GM12892 (cell line): ENCODE data around the gene ADCY1. TPM values are rescaled to one million over a fixed set of nuclear protein-coding genes. Genes with fewer than 3 reads are reported as not detected.
"Not testable (repeated sequence)": the region's sequence is repeated elsewhere in the genome, so short reads cannot be mapped to it uniquely, and the experiment has no call there.

Experiments
- DNase-seq: peaks from one replicate; pipeline ENCODE4 v3.0.0; 2011; ENCODE audit not compliant: insufficient read length
- FAIRE-seq: peaks from 2 replicates; lab custom pipeline; 2011; peaks lifted over from hg19 to GRCh38; lab: Jason Lieb, UNC
- POLR2A ChIP-seq: IDR thresholded peaks from 2 replicates; pipeline ENCODE4 v1.6.1; 2011; ENCODE audit warnings: low read depth, low read length, control low read depth
- POLR2AphosphoS5 ChIP-seq: IDR thresholded peaks from 2 replicates; pipeline ENCODE4 v1.6.1; 2011; ENCODE audit warnings: low read depth, low read length, control low read depth
- TAF1 ChIP-seq: IDR thresholded peaks from 2 replicates; pipeline ENCODE4 v1.6.1; 2011; ENCODE audit warnings: low read depth, mild to moderate bottlenecking, control low read depth, low read length, borderline replicate concordance
- polyA plus RNA-seq: library from polyadenylated mRNA; unstranded; fragments of >200 nt; gene quantifications from one replicate; pipeline ENCODE4 v1.2.1, GENCODE V29; 2012; ENCODE audit warnings: missing spikeins, inconsistent platforms; ENCODE audit not compliant: missing spikeins

The ADCY1 gene
- 31.1 TPM for polyA plus RNA-seq

- no peak for FAIRE-seq
- no peak for TF ChIP-seq TAF1
- TF ChIP-seq POLR2AphosphoS5: no peak
- peak; percentile 36; the same call in 1 of the 2 replicates for TF ChIP-seq POLR2A
- peak; percentile 85 for DNase-seq
These were observed at the start of gene ADCY1 for GRCh38 chr7:45573661-45574415. Gene ADCY1 (plus strand): TSS chr7:45574368. CDS start chr7:45574544, 176 bp downstream.

DNA sequence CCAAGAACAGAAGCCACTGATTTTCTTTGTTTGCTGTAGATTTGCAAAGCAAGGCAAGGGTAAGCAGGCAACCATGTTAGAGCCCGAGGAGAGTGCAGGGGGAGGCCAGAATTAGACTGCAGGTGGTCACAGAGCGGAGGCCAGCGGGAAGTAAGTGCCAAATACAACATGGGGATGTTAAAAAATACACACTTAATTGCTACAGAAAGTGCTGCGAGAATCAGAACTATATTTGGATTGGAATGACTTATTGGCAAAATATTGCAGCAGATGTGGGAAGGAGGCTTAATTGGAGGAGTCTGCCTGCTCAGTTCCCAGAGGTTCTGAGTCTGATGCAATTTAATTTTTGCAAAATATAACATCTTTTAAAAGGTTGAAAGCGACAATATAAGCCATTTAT lies 49.7 kb upstream of the ADCY1 start:
- no peak for TF ChIP-seq TAF1
- no peak for TF ChIP-seq POLR2A
- no peak for TF ChIP-seq POLR2AphosphoS5
- FAIRE-seq (peak; percentile 30), DNase-seq (no peak)

DNA sequence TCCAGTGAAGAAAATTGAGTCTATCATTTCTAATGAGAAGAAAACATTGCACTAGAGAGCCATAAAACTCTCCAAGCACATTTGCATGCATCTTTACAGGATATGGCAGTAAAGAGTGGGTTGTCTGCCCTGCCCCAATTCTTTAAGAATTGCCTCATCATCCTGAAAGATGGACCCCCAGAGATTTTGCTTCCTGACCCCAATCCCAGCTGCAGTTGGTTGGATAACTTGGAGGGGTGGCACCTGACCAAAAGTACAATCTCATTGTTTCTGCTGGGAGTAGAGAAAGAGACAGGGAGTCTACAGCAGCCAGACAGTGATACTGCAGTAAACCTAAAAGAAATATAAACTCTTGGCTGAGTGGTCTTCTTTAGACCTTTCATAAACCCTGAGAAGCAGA lies 49.1 kb upstream of the ADCY1 start:
- DNase-seq (no peak), FAIRE-seq (no peak)
- no peak for TF ChIP-seq POLR2AphosphoS5
- TF ChIP-seq TAF1: no peak
- TF ChIP-seq POLR2A: no peak

GRCh38 chr7:45543473-45543872 lies 30.7 kb upstream of the ADCY1 start:
- peak; percentile 46 for FAIRE-seq
- TF ChIP-seq POLR2AphosphoS5: no peak
- DNase-seq: no peak

DNA sequence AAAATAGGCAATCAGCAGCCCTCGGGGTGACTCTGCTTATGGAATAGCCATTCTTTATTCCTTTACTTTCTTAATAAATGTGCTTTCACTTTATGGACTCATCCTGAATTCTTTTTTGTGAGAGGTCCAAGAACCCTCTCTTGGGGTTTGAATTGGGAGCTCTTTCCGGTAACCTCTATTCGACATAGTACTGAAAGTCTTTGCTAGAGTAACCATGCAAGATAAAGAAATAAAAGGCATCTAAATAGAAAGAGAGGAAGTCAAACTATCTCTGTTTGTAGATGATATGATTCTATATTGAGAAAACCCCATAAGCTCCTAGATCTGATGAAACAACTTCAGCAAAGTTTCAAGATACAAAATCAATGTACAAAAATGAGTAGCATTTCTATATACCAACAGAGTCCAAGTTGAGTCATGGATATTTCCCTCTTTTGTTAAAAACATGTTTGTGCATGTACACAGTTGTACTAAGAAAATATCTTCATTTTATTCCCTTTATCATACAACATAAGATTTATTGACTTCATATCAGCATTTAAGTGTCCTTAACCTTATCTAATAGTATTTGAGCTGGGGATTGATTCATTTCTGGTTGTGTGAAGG lies 29.0 kb upstream of the ADCY1 start:
- peak; percentile 97 for FAIRE-seq
- not testable (repeated sequence) for DNase-seq

DNA sequence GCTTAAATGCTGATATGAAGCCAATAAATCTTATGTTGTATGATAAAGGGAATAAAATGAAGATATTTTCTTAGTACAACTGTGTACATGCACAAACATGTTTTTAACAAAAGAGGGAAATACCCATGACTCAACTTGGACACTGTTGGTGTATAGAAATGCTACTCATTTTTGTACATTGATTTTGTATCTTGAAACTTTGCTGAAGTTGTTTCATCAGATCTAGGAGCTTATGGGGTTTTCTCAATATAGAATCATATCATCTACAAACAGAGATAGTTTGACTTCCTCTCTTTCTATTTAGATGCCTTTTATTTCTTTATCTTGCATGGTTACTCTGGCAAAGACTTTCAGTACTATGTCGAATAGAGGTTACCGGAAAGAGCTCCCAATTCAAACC lies 25.3 kb upstream of the ADCY1 start:
- DNase-seq: not testable (repeated sequence)
- FAIRE-seq: peak; percentile 86

GRCh38 chr7:45563401-45563800 lies 10.8 kb upstream of the ADCY1 start:
- no peak for TF ChIP-seq POLR2AphosphoS5
- no peak for TF ChIP-seq POLR2A
- no peak for TF ChIP-seq TAF1
- DNase-seq: no peak
- FAIRE-seq: no peak

- DNase-seq (no peak), FAIRE-seq (no peak)
- TF ChIP-seq POLR2AphosphoS5 (no peak), TAF1 (no peak), POLR2A (no peak)
These were observed 10.2 kb upstream of the ADCY1 start for GRCh38 chr7:45563941-45564461.

DNA sequence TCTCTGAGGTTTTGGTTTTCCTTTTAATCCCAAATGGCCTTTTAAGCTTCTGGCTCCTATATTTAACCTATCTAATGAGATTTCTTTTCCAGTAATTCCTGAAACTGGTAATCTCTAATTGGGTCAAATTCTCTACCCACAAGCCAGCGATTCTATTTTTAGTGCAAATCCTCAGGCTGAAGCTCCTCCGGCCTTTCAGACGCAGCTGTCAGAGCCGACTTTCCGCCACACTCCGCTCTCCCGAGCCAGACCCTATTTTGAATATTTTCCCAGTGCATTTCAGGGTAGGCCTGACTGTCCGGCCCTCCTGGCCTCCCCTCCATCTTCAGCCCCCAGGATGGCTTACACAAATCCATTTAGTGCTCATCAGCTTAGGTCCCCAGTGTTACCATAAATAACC lies 9.7 kb upstream of the ADCY1 start:
- FAIRE-seq (no peak), DNase-seq (no peak)

DNA sequence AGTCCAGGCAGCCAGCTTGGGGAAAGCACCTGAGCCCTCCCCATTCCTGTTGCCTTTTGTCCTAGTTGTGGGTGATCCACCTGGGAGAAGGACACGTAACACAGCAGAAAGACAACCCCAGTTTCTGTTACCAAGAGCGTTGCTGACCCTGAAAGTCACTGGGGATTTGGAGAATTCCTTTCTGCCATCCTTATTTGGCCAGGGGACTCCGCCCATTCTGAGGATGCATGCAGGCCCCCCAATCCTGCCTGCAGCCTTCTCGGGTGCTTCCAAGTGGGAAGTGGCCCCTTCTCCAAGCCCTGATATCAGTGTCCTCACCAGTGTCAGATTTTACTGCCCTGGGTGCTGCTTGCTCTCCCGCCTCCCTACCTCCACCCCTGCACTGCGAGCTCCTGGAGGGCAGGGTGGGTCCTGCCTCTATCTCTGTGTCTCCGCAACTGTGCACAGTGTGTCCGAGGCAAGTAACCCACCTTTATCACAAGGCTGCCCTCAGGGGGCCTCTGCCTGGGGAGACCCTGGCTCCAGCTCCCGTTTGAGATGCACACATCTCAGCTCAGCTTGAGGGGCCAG lies 9.2 kb upstream of the ADCY1 start:
- FAIRE-seq: no peak
- no peak for DNase-seq
- TF ChIP-seq POLR2AphosphoS5: no peak
- no peak for TF ChIP-seq POLR2A
- TF ChIP-seq TAF1: no peak

More for the DNA sequence above, 9.7 kb upstream of the ADCY1 start:
- TF ChIP-seq POLR2A (no peak), TAF1 (no peak), POLR2AphosphoS5 (no peak)

DNA sequence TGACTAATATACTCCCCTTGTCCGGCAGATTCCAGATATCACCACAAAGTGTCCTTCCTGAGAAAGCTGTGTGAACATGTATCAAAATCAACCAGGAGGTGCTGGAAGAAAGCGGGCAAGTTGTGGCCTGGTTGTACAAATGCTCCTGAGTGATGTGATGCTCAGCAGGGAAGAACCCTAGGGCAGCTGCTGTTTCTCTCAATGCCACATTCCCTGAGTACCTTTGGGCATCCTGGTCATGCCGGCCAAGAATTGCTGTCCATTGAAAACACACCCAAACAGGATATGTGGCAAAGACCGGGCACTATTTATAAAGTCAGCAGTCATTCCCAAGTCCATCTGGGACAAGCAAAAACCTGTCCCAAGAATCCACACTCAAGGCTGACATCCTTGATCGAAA lies 7.8 kb upstream of the ADCY1 start:
- FAIRE-seq (no peak), DNase-seq (no peak)
- TF ChIP-seq POLR2A: no peak

DNA sequence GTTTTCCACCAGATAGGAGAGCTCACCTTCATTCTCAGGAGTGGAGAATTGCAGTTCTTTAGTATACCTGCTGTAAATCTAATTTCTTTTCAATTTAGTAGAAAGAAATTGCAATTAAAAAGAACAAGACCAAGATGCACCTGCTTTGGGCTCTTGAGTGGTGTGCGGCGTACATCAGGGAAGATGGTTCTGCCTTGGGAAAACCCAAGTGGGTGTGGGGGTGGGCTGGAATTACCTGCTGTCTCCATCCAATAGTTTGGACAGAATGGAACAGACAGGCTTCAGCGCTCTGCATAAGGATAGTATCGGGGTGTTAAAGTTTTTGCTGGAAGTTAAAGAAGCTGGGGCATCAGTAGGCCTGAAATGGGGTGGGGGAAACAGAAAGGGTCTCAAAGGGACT lies 7.2 kb upstream of the ADCY1 start:
- no peak for DNase-seq
- FAIRE-seq: no peak
- TF ChIP-seq TAF1: no peak
- no peak for TF ChIP-seq POLR2A
- no peak for TF ChIP-seq POLR2AphosphoS5

- no peak for TF ChIP-seq POLR2A
- TF ChIP-seq POLR2AphosphoS5: no peak
- no peak for TF ChIP-seq TAF1
- DNase-seq (no peak), FAIRE-seq (no peak)
These were observed 6.5 kb upstream of the ADCY1 start for GRCh38 chr7:45567713-45568112.
